TTC549 (cell line): ENCODE measurements around the gene THSD4.
"Not testable (repeated sequence)": the region's sequence is repeated elsewhere in the genome, so short reads cannot be mapped to it uniquely, and the experiment has no call there.

Experiments used
- FAIRE-seq: peaks from 2 replicates; lab custom pipeline; 2012; peaks lifted over from hg19 to GRCh38; lab: Jason Lieb, UNC

The THSD4 gene

GRCh38 chr15:71664622-71665021 lies 549.4 kb downstream of the THSD4 start:
- no peak for FAIRE-seq

- FAIRE-seq, result no peak
Measured at GRCh38 chr15:71666763-71667620, 551.7 kb downstream of the THSD4 start.

GRCh38 chr15:71669688-71670087 lies 554.4 kb downstream of the THSD4 start:
- no peak for FAIRE-seq

GRCh38 chr15:71670222-71670621 lies 555.0 kb downstream of the THSD4 start:
- FAIRE-seq, result not testable (repeated sequence)

- FAIRE-seq, result no peak
Measured at GRCh38 chr15:71674354-71674753, 559.1 kb downstream of the THSD4 start.

- no peak for FAIRE-seq
Measured at GRCh38 chr15:71677352-71677751, 562.1 kb downstream of the THSD4 start.

- FAIRE-seq, result no peak
Measured at GRCh38 chr15:71677766-71678165, 562.5 kb downstream of the THSD4 start.

GRCh38 chr15:71678191-71678590 lies 562.9 kb downstream of the THSD4 start:
- no peak for FAIRE-seq

GRCh38 chr15:71678605-71679004 lies 563.3 kb downstream of the THSD4 start:
- no peak for FAIRE-seq

GRCh38 chr15:71679223-71679792 lies 564.0 kb downstream of the THSD4 start:
- no peak for FAIRE-seq

GRCh38 chr15:71679793-71680353 lies 564.6 kb downstream of the THSD4 start:
- FAIRE-seq, result no peak

- FAIRE-seq, result no peak
Measured at GRCh38 chr15:71682001-71682400, 566.7 kb downstream of the THSD4 start.

- no peak for FAIRE-seq
Measured at GRCh38 chr15:71683411-71684274, 568.4 kb downstream of the THSD4 start.

GRCh38 chr15:71685420-71685993 lies 570.2 kb downstream of the THSD4 start:
- no peak for FAIRE-seq

- no peak for FAIRE-seq
Measured at GRCh38 chr15:71686221-71687050, 571.2 kb downstream of the THSD4 start.

- no peak for FAIRE-seq
Measured at GRCh38 chr15:71687902-71688508, 572.7 kb downstream of the THSD4 start.

- FAIRE-seq, result no peak
Measured at GRCh38 chr15:71688509-71689094, 573.3 kb downstream of the THSD4 start.

GRCh38 chr15:71691081-71691457 lies 575.8 kb downstream of the THSD4 start:
- FAIRE-seq, result no peak

- FAIRE-seq, result no peak
Measured at GRCh38 chr15:71691458-71692417, 576.5 kb downstream of the THSD4 start.
